SJSA1 (cell line): ENCODE data around the gene ATG9A. TPM values are rescaled to one million over a fixed set of nuclear protein-coding genes. Genes with fewer than 3 reads are reported as not detected.
A peak's percentile ranks its signal among the peaks of the same experiment; 100 is the strongest.

ENCODE experiments used
- DNase-seq, 2 experiments: peaks; one replicate each; pipeline ENCODE4 v3.0.0-alpha.2; 2015 to 2020; ENCODE audit warnings: low spot score in 2 of 2, low read depth in 1 of 2
- H3K27ac ChIP-seq: fragments of 250-450 bp; sonication (Bioruptor Pico); 2 replicates; pipeline ENCODE4 v1.5.1; 2020; ENCODE audit warnings: mild to moderate bottlenecking, moderate library complexity
- H3K27me3 ChIP-seq: fragments of 250-450 bp; sonication (Bioruptor Pico); replicated peaks from 2 replicates; pipeline ENCODE4 v1.5.1; 2020; ENCODE audit warnings: mild to moderate bottlenecking, moderate library complexity
- H3K36me3 ChIP-seq: fragments of 250-450 bp; sonication (Bioruptor Pico); 2 replicates; pipeline ENCODE4 v1.5.1; 2020; ENCODE audit warnings: mild to moderate bottlenecking
- H3K4me1 ChIP-seq: fragments of 250-450 bp; sonication (Bioruptor Pico); replicated peaks from 2 replicates; pipeline ENCODE4 v1.6.1; 2021; ENCODE audit warnings: mild to moderate bottlenecking
- H3K4me3 ChIP-seq: fragments of 250-450 bp; sonication (Bioruptor Pico); 2 replicates; pipeline ENCODE4 v1.5.1; 2020; ENCODE audit warnings: mild to moderate bottlenecking
- H3K9me3 ChIP-seq: fragments of 250-450 bp; sonication (Bioruptor Pico); replicated peaks from 2 replicates; pipeline ENCODE4 v1.5.1; 2020; ENCODE audit warnings: mild to moderate bottlenecking
- total RNA-seq: library from RNA; depleted of rRNA; stranded (reverse); fragments of >200 nt; shearing (Covaris generic); gene quantifications from 2 replicates; pipeline ENCODE4 v1.2.3, GENCODE V29; 2014; rRNA removed

Gene ATG9A
- total RNA-seq = 29.8 and 45.8 TPM in 2 replicates

- peak; percentile 97 to 99 for DNase-seq
- peak within 1 kb of the TSS; percentile 82 for H3K27ac ChIP-seq
- no peaks in the 10 kb centered on the region for H3K9me3 ChIP-seq
- no peaks in the 10 kb centered on the region for H3K27me3 ChIP-seq
- H3K4me3 ChIP-seq = peak within 1 kb of the TSS; percentile 82
- peaks cover 52% of the 10 kb centered on the region for H3K36me3 ChIP-seq
- peaks cover 19% of the 10 kb centered on the region for H3K4me1 ChIP-seq
Observed at GRCh38 chr2:219229305-219230058, at the start of gene ATG9A, which contains the start of gene ANKZF1. Gene ATG9A (minus strand): TSS chr2:219229636. CDS start chr2:219228024, 1,612 bp downstream. Gene ANKZF1 (plus strand): TSS chr2:219229806. CDS start chr2:219230258, 452 bp downstream.

GRCh38 chr2:219278655-219279150 lies 49.3 kb upstream of the ATG9A start:
- Histone ChIP-seq H3K36me3 (peaks cover 28% of the 10 kb centered on the region), H3K4me1 (peaks cover 40% of the 10 kb centered on the region), H3K4me3 (peak overlapping the region; percentile 58), H3K27me3 (no peaks in the 10 kb centered on the region), H3K9me3 (no peaks in the 10 kb centered on the region), H3K27ac (peak overlapping the region; percentile 21; the same call in 1 of the 2 replicates)
- no peak for DNase-seq

- peaks cover 27% of the 10 kb centered on the region for H3K36me3 ChIP-seq
Observed at GRCh38 chr2:219277703-219278654, 48.5 kb upstream of the ATG9A start.

GRCh38 chr2:219274361-219274921 lies 45.0 kb upstream of the ATG9A start:
- Histone ChIP-seq H3K4me1 (peaks cover 41% of the 10 kb centered on the region), H3K27ac (peak overlapping the region; percentile 74), H3K9me3 (no peaks in the 10 kb centered on the region), H3K27me3 (no peaks in the 10 kb centered on the region), H3K4me3 (no peak overlapping the region), H3K36me3 (peaks cover 2% of the 10 kb centered on the region; the same call in 1 of the 2 replicates)
- peak; percentile 80 to 86 for DNase-seq

More at GRCh38 chr2:219277703-219278654, 48.5 kb upstream of the ATG9A start:
- Histone ChIP-seq H3K27me3 (no peaks in the 10 kb centered on the region), H3K27ac (peak overlapping the region; percentile 21; the same call in 1 of the 2 replicates), H3K4me1 (peaks cover 47% of the 10 kb centered on the region), H3K4me3 (no peak overlapping the region), H3K9me3 (no peaks in the 10 kb centered on the region)
- peak; percentile 78 to 80 for DNase-seq

GRCh38 chr2:219273937-219274336 lies 44.5 kb upstream of the ATG9A start:
- Histone ChIP-seq H3K27ac (peak overlapping the region; percentile 74), H3K4me1 (peaks cover 41% of the 10 kb centered on the region), H3K27me3 (no peaks in the 10 kb centered on the region), H3K36me3 (no peaks in the 10 kb centered on the region), H3K9me3 (no peaks in the 10 kb centered on the region), H3K4me3 (no peak overlapping the region)
- DNase-seq = no peak

GRCh38 chr2:219272995-219273394 lies 43.6 kb upstream of the ATG9A start:
- no peaks in the 10 kb centered on the region for H3K27me3 ChIP-seq
- H3K4me3 ChIP-seq = no peak overlapping the region
- no peaks in the 10 kb centered on the region for H3K36me3 ChIP-seq
- peaks cover 32% of the 10 kb centered on the region for H3K4me1 ChIP-seq
- H3K9me3 ChIP-seq = no peaks in the 10 kb centered on the region
- DNase-seq = no peak
- H3K27ac ChIP-seq = no peak overlapping the region

GRCh38 chr2:219272356-219272755 lies 42.9 kb upstream of the ATG9A start:
- DNase-seq = no peak
- no peaks in the 10 kb centered on the region for H3K27me3 ChIP-seq
- no peaks in the 10 kb centered on the region for H3K36me3 ChIP-seq
- peaks cover 25% of the 10 kb centered on the region for H3K4me1 ChIP-seq
- no peak overlapping the region for H3K4me3 ChIP-seq
- H3K27ac ChIP-seq = no peak overlapping the region
- no peaks in the 10 kb centered on the region for H3K9me3 ChIP-seq

GRCh38 chr2:219271021-219271420 lies 41.6 kb upstream of the ATG9A start:
- Histone ChIP-seq H3K36me3 (no peaks in the 10 kb centered on the region), H3K27ac (no peak overlapping the region), H3K4me1 (peaks cover 25% of the 10 kb centered on the region), H3K9me3 (no peaks in the 10 kb centered on the region), H3K27me3 (no peaks in the 10 kb centered on the region), H3K4me3 (no peak overlapping the region)
- DNase-seq = no peak

- Histone ChIP-seq H3K4me1 (peaks cover 22% of the 10 kb centered on the region), H3K36me3 (no peaks in the 10 kb centered on the region), H3K27ac (no peak overlapping the region), H3K27me3 (no peaks in the 10 kb centered on the region), H3K9me3 (no peaks in the 10 kb centered on the region), H3K4me3 (no peak overlapping the region)
- DNase-seq = no peak
Observed at GRCh38 chr2:219270055-219270372, 40.6 kb upstream of the ATG9A start.

- Histone ChIP-seq H3K27ac (no peak overlapping the region), H3K36me3 (no peaks in the 10 kb centered on the region), H3K9me3 (no peaks in the 10 kb centered on the region), H3K27me3 (no peaks in the 10 kb centered on the region), H3K4me3 (no peak overlapping the region), H3K4me1 (peaks cover 17% of the 10 kb centered on the region)
- DNase-seq = no peak
Observed at GRCh38 chr2:219269362-219270054, 40.1 kb upstream of the ATG9A start.

- H3K27me3 ChIP-seq = no peaks in the 10 kb centered on the region
- H3K9me3 ChIP-seq = no peaks in the 10 kb centered on the region; the same call in 1 of the 2 replicates
- no peak for DNase-seq
- no peaks in the 10 kb centered on the region for H3K36me3 ChIP-seq
- no peak overlapping the region for H3K4me3 ChIP-seq
- H3K4me1 ChIP-seq = peaks cover 5% of the 10 kb centered on the region
- no peak overlapping the region for H3K27ac ChIP-seq
Observed at GRCh38 chr2:219268294-219268693, 38.9 kb upstream of the ATG9A start.

- Histone ChIP-seq H3K27me3 (no peaks in the 10 kb centered on the region), H3K9me3 (no peaks in the 10 kb centered on the region; the same call in 1 of the 2 replicates), H3K27ac (no peak overlapping the region), H3K36me3 (no peaks in the 10 kb centered on the region), H3K4me3 (no peak overlapping the region), H3K4me1 (no peaks in the 10 kb centered on the region)
- no peak for DNase-seq
Observed at GRCh38 chr2:219266886-219267285, 37.5 kb upstream of the ATG9A start.

GRCh38 chr2:219266232-219266631 lies 36.8 kb upstream of the ATG9A start:
- Histone ChIP-seq H3K36me3 (no peaks in the 10 kb centered on the region), H3K27me3 (peaks cover 1% of the 10 kb centered on the region; the same call in 1 of the 2 replicates), H3K4me1 (no peaks in the 10 kb centered on the region), H3K27ac (no peak overlapping the region), H3K9me3 (no peaks in the 10 kb centered on the region; the same call in 1 of the 2 replicates), H3K4me3 (no peak overlapping the region)
- DNase-seq = no peak
